Esophagus muscularis mucosa (tissue), 3 donors: ENCODE measurements around the gene ANKRD23.

Experiments
- POLR2A ChIP-seq: fragments of 450-650 bp; IDR thresholded peaks from one replicate; pipeline ENCODE4 v1.6.1; 2017; ENCODE audit warnings: antibody characterized with exemption, moderate library complexity, mild to moderate bottlenecking, low read depth
- POLR2AphosphoS5 ChIP-seq, 2 donors: sonication (generic); formaldehyde crosslinking; IDR thresholded peaks; one replicate each; pipeline ENCODE4 v1.6.1; 2017; ENCODE audit warnings: antibody characterized with exemption in 2 of 2
- TF ChIP-seq, protein P1 (sequence below), 3 experiments: fragments of 200-600 bp in 2 of 3; fragments of 450-650 bp in 1 of 3; sonication (generic) in 2 of 3; IDR thresholded peaks; one replicate each; pipeline ENCODE4 v1.5.1; 2017 to 2019; ENCODE audit warnings: antibody characterized with exemption in 3 of 3, mild to moderate bottlenecking in 2 of 3, moderate library complexity in 1 of 3

DNA sequence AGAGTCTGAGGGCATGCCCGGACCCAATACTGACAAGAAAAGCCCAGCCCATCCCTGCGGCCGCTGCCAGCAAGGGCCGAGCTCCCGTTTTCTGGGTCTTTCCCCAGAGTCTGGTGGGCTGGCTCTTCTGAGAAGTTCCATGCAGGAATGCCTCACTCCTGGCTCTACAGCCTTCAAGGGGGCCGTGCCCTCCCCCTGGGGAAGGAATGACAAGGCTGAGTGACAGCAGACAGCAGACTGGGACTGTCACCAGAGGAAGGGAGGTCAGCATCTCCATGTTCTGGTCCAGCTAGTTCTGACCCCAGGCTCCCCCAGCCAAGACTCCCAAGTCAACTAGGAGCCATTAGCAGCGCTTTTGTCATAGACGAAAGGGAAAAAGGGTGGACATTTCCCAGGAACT is 39.1 kb upstream of the ANKRD23 start:
- TF ChIP-seq, protein P1, sequence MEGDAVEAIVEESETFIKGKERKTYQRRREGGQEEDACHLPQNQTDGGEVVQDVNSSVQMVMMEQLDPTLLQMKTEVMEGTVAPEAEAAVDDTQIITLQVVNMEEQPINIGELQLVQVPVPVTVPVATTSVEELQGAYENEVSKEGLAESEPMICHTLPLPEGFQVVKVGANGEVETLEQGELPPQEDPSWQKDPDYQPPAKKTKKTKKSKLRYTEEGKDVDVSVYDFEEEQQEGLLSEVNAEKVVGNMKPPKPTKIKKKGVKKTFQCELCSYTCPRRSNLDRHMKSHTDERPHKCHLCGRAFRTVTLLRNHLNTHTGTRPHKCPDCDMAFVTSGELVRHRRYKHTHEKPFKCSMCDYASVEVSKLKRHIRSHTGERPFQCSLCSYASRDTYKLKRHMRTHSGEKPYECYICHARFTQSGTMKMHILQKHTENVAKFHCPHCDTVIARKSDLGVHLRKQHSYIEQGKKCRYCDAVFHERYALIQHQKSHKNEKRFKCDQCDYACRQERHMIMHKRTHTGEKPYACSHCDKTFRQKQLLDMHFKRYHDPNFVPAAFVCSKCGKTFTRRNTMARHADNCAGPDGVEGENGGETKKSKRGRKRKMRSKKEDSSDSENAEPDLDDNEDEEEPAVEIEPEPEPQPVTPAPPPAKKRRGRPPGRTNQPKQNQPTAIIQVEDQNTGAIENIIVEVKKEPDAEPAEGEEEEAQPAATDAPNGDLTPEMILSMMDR (IDR thresholded peaks at IDR 0.05): no peak
- TF ChIP-seq POLR2AphosphoS5 (IDR thresholded peaks at IDR 0.05) (no peak), POLR2A (no peak)
